Measurements from ENCODE around the gene FAM107B.

Gene FAM107B

DNA sequence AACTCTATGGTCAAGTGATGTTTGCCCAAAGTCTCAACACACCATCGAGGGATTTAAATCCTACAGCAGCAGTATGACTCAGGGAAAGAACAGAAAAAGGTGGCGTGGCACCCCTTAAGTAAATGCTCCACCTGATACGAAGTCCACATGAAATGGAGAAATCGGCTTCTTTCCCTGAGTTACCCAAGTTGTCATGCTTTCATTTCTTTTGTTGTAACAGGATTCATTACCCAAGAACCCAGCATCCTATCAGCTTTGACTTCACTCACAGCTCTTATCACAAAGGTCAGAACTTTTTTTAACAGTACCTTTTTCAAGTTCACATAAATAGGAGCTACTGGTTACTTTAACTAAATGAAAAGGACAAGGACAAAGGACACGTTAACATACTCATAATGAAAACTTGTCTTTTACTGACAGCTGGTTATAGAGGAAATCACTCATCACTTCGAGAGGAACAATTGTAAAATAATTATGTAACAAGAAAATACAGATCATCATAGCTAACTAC lies 224.2 kb downstream of the FAM107B start:
- FAIRE-seq: peak; percentile 38

DNA sequence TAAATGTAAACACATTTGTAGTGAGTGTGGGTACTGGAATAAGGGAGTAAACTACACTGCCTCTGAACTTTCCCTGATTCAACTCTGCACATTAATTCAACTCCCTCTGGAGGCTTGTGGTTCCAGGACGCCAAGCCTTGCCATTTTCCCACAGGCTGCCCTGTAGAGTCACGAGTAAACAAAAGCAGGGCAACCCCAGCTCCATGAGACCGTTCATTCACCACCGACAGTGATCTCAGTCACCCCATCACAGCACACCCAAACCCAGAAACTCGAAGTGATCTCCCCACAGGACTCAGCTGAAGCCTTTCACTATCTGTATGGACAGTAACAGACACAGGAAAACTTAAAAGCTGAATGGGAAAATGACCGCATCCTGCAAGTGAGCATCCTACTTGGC lies 225.2 kb downstream of the FAM107B start:
- FAIRE-seq: no peak

DNA sequence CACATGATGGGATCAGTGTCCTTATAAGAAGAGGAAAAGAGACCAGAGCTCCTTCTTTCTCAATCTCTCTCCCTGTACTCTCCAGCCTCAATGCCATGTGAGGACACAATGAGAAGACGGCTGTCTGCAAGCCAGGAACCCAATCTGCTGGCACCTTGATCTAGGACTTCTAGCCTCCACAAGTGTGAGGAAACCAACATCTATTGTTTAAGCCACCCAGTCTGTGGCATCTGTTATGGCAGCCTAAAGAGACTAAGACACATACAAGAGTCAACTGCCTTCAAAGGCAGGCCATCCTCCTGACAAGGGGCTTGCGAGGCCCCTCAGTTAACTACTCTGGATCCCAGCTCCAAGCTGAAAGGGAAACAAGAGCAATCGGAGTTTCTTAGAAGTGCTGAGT lies 225.7 kb downstream of the FAM107B start:
- FAIRE-seq: no peak

DNA sequence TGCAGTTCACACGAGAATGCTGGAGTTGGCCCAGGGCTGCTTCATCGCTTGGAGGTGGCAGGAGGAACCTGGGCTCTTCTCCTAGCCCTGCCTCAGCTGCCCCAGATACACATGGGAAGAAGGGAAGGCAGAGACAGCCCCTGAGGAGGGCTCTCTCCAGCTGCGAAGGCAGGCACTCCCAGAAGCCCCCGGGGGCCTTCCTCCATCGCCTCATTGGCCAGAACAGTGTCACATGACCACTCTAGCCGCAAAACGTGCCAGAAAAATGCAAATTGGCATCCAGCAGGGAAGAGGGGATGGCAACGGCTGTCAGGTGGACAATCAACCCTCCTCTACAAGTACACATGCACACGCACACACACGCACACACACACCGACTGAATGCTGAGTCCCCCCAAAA lies 226.2 kb downstream of the FAM107B start:
- no peak for FAIRE-seq

DNA sequence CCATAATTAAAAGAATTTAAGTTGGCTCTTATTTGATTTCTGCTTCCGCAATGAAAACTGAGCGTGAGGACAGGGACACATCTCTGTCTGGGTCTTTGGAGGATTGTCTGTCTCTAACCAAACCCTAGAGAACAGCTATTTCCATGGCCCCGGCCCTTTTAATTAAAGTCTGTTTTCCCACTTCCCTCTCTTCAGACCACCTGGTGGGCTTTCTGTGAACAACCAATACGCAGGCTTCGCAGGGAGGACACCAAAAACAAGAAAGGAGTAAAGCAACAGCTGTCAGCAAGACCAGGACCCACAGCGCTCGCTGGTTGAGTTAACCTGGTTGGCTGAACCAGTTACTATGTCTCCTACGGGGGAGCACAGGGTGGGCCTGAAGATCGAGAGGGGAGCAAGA lies 226.9 kb downstream of the FAM107B start:
- FAIRE-seq: no peak

DNA sequence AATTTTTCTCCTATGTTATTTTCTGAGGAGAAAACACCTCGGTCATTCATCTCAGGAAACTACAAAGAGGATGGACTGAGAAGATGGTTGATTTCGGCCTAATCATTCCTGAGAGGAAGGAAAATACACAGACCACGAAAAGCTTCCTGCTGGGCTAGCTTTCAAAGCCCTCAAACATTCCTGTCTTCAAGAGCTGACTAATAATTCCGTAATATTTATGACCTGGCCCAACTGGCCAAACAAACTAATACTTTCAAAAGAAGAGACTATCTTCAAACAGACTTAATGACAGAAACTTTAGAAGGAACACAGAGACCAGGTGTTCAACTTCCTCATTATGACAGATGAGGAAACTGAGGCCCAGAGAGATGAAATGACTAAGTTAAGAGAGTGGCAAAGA lies 228.9 kb downstream of the FAM107B start:
- FAIRE-seq: no peak

DNA sequence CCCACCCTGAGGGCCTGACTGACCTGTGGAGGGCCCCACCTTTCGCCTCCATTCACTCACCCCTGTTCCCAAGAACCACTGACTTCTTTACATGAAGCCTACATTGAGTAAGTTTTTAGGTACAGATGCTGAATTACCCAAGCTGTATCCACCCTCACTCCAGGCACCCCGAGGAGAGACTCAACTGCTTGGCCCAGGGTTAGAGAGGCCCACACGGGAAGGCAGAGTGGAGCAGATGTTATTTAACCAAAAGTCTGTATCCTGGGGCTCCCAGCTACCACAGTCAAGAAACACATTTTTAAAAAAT lies 230.8 kb downstream of the FAM107B start:
- no peak for FAIRE-seq

DNA sequence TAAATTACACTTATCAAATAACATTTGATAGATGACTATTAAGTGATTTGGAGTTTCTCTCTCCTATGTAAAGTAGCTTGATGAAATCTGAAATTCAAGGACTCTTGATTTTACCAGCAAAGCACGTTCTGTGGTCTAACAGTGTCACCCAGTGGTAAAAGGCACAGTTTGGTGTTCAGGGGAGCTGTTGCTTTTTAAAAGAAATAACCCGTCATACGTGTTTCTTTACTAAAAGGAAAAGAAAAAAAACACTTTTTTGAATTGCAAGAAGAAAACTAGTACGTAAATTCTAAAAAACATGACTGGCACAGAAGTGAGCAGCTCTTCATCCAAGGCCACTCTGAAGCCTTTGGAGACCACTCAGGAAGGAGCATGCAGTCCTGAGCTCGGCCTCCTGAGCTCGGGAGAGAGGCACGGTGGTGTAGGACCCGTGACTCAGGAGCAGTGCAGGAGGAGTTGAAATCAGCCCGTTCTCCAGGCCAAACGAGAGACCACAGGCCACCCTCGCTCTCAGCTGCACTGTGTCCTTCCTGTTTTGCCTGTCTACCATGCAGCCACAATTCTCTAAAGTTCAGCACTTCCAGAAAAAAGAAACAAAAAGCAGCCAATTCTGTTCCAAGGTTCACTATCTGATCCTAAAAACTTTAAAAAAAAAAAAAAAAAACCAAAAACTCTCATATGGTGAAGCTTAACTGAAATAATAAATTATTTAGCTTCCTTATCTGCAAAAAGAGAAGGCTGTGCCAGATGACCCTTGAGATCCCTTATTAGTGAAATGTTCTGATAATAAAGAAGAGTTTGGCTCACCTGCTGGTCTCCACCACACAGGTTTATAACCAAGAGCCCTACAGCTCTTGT lies 231.4 kb downstream of the FAM107B start:
- no peak for FAIRE-seq

DNA sequence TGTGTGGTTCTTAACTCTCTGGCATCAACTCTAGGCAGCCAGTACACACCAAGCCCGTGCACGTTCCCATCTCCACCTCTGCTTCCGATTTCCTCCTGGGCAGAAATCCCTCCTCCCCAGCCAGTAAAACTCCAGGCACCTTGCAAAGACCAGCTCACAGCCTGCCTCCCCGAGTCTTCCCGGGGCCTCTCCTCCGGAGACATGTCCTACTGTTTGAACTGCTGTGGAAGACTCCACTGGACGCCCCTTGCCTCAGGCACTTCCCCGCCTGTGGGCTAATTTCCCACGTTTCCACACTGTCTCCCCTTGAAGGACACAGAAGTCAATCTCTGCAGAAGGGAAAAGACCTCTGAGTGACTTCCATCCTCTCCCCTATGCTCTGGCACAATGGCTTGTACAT lies 233.3 kb downstream of the FAM107B start:
- no peak for FAIRE-seq

DNA sequence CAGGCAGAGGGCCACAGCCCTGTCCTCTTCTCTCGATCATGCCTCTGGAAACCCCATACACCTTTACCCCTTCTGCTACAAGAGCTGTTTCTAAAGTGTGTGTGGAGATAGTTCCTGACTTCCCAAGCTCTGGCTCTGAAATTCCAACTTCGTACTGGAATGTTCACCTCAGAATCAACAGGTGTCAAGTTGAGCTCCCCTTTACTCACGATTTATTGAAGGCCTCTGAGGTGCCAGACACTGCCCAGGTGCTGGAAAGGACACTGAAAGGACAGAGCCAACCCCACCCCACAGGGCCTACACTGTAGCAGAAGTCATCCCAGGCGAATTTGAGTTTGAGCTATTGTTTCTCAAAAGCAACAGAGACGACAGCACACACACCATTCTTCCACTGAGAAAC lies 234.1 kb downstream of the FAM107B start:
- FAIRE-seq: no peak

DNA sequence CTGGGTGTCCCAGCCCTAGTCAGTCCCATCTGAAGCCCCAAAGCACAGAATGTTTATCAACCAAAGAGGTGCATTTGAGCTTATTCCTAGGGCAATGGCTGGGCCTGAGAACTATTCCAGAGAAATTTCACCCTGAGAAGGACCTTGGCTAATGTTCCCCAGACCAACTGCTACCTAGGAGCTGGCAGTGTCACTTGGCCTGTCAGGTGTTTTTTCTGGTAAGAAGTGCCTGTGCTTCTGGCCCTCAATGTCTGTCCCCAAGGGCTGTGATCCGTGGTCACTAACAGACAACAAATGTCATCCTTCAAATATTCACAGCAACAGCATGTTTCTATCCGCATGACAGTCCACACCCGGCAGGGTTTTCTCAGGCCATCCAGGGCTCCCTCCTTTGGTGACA lies 234.6 kb downstream of the FAM107B start:
- FAIRE-seq: no peak

DNA sequence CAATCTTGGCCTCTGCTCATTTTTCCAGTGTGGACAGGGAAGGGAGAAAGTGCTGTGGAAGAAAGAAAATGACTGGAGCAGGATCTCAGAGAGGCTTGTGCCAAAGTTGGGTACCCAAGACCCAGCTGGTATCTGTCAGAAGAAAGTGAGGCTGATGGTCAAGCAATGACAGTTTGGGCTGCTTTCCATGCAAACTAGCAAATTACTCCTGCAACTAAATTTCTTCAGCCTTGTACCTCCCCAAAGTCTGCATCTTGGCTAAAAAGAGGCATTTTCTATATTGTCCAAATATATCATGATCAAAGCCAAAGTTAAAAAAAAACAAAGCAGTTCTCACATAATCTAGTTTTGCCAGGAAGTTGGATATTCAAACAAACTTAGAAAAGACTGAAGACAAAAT lies 235.5 kb downstream of the FAM107B start:
- no peak for FAIRE-seq

DNA sequence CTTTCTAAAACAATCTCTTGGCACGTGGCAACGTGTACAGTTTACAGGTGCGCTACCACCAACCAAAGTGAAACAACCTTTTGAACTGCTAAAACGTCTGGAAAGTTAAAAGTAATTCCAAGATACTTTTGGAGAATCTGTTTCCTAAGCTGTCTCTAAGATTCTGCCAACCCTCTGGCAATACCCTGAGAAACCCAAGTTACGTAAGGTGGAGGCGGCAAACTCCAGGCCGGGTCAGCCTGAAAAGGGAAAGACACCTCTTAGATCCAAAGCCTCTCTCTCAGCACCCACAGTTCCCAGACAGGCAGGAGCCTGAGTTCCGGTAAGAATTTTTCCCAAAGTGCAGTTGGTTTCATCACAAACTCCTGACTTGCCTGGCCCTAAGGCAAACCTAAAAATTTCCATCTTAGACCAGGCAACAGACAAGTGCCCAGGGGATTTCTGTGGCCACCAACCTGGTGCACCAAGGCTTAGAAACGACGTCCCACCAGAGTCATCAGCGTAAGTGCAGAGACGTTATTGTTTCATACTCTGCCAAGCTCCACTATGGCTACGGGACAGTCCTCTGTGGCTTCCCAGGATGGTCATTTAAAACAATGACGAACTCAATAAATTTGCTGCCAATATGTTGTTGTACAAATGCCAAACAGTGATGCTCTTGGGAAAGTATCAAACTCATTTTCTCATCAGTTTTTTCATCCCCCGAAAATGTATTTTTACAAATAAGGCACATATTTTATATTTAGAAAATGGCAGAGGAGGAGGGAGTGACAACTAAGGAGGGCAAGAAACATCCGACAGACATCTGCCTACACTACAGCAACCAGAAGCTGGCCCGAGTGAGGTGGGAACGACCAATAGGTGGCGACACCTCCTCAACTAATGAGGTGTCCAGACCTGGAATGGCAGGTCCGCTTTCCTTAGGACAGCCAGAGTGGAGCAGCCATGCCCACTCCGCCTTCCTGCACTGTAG lies 238.2 kb downstream of the FAM107B start:
- no peak for FAIRE-seq

DNA sequence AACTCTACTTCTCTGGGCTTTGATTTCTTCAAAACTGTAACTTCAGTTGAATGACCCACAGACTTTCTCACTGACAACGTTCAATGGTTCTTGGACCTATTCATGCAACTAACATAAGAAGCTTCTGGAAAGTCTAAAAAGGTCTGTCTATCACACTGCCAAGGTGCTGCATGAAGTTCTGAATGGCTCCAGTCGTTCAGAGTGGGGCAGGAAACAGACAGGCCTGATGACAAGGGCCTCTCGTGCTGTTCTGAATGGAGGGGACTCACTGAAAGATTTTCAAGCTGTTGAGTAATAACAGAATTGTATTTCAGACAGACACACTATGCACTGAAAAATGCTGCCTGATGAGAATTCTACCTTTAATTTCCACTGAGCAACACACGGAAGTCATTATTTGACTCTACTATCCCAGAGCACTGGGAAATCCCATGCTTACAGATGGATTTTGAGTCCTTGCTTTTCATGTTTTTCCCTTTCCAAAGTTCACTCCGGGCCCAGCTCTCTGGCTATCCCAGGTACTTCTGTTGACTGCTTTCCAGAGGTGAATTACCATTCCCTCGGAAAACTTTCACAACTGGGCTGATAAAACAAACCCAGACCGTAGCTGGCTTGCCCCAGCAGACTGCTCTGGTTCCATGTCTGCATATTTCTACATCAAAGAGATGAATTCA lies 239.1 kb downstream of the FAM107B start:
- FAIRE-seq: no peak

DNA sequence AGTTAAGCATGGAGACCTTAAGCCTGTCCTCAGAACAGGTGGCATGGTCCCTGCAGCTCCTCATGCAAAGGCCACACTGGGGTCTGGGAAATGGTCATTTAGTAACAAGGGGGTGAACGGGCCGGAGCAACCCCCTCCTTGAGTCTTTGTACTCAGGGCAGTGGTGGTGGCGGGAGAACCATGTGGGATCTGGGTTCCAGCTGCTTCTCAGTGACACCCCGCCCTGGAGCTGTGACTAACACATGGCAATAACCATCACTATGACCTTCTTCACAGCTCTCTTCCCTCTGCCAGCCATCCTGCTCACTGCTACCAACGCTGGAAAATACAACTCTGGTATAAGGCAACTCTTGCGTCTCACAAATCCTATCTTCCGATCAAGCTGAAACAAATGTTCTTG lies 240.5 kb downstream of the FAM107B start:
- FAIRE-seq: no peak

DNA sequence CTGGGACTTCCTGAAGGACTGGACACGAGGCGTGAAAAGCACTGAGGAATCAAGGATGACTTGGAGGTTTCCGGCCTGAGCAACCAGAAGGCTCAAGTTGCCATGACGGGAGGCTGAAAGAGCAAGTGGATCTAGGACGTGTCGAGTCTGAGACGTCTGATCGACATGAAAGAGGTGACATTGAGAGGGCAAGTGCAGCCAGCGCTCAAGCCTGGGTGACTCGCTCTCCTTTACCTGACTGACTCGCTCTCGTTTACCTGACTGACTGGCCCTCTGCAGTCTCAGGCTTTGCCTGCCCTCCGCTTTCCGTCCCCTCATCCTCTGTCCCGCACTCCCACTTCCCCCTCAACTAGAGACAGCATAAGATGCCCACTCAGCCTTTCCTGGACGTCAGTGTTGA lies 241.4 kb downstream of the FAM107B start:
- FAIRE-seq: no peak

DNA sequence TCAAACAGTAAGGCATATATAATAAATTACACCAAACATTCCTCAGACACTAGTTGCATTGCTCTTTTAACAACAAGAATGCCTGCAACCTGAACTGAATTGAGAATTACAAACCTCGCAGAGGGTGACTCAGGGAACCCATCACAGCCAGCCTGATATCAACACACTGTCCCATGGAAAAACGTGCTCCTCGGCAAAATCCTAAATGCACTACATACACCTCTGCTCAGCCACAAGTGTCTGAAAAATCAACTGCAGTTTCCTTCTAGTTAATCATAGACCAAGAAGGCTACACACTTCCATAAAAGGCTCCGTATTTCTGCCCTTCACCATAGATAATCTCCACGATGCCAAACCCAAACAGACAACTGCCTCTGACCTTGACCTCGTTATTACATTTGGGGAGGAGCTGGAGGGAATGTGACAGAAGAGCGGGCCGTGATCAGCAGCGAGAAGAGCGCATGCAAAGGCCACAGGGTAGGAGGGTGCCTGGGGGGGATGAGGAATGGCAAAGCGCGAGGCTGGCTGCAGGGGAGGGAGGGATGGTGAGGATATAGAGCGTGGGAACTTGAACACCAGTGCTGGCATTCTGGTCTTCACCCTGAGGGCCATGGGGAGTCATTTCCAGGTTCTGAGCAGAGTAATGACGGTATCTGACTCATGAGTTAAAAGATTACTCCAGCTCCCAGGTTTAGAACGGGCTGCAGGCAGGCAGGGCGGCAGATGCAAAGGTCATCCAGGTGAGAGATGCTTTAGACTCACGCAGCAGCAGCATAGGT lies 242.0 kb downstream of the FAM107B start:
- no peak for FAIRE-seq

DNA sequence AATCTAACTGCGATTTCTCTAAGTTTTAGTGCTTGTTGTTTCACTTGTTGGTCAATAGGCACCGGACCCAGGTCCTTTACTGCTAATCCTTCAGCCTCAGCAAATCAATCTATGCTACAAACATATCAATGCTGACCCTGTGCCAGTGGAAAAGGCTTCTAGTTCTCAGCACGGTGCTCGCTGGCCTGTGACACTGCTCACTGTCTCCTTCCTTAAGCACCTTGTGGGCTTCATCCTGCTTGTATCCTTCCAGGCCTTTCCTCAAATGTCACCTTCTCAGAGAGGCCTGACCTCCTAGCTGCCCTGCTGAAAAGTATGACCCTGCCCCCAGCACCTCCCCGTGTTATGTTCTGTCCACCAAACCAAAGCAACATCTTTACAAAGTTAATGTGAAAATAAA lies 242.7 kb downstream of the FAM107B start:
- no peak for FAIRE-seq

DNA sequence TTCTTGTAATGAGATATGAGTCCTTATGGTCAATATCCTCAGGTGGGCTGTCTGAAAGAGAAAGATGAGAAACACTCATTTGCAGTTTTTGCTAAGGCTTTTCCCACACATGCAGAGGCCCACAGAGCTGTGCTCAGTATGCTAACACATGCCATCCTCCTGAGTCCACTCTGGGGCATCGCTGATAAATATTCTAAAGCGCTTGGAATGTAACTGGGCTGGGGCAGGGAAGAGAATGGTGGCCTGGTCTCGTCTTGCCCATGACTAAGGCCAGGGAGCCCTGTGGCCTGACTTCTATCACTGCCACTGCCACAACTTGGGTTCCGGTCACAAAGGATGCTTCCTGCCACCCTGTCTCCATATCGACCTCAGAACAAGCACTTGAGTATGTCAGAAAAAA lies 244.2 kb downstream of the FAM107B start:
- no peak for FAIRE-seq

DNA sequence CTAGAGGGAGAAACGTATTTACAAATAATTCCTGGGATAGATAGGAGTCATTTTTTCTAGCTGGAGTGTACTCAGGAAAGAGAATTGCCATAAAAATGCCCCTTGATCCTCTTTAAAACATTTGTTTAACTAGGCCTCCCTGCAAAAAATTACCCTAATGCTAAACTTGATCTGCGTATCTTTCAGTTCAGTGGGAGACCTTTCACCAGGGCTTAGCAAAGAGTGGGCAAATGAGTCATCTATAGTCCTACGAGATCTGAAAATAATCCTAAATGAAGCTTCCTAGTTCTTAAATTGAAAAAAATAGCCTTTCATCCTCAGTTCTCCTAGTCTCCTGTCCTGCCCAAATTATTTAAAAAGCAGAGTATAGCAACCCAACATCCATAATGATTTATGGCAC lies 245.3 kb downstream of the FAM107B start:
- no peak for FAIRE-seq

DNA sequence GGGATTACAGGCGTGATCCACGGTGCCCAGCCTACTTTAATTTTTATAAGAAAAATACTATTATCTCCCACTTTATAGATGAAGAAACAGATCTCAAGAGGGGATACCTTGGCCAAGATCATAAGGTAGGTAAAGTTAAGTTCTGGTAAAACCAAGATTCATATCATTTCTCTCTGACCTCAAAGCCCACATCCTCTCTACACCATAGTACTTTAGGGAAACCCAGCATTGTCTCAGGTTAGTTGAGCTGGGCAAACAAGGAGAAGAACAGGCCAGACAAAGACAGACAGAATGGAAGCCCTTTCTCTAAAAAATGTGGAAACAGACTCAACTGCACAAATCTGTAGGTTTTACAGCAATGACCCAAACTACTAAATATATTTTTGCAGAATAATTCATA lies 246.2 kb downstream of the FAM107B start:
- FAIRE-seq: no peak

DNA sequence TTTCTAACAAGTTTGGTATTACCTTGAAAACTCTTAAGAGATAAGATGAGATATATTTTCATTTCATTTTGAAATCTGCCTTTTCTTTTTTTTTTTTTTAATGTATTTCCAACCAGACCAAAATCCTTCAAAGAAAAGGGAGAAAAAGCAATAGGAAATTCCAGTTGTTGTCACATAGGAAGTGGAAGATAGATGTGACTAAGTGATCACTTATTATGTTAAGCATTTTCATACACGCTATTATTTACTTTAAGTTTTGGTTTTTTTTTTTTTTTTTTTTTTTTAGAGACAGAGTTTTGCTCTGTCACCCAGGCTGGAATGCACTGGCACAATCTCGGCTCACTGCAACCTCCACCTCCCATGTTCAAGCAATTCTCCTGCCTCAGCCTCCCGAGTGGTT lies 246.8 kb downstream of the FAM107B start:
- no peak for FAIRE-seq
